HG03342 (cell line): ENCODE measurements around the gene CHD1.
"Not testable (repeated sequence)": the region's sequence is repeated elsewhere in the genome, so short reads cannot be mapped to it uniquely, and the experiment has no call there.

Source experiments
- ATAC-seq: cut with Tn5 transposase; IDR thresholded peaks from one replicate; pipeline ENCODE4 v1.9.1; 2021; ENCODE audit warnings: mild to moderate bottlenecking, moderate library complexity; ENCODE audit not compliant: unreplicated experiment

Gene CHD1

DNA sequence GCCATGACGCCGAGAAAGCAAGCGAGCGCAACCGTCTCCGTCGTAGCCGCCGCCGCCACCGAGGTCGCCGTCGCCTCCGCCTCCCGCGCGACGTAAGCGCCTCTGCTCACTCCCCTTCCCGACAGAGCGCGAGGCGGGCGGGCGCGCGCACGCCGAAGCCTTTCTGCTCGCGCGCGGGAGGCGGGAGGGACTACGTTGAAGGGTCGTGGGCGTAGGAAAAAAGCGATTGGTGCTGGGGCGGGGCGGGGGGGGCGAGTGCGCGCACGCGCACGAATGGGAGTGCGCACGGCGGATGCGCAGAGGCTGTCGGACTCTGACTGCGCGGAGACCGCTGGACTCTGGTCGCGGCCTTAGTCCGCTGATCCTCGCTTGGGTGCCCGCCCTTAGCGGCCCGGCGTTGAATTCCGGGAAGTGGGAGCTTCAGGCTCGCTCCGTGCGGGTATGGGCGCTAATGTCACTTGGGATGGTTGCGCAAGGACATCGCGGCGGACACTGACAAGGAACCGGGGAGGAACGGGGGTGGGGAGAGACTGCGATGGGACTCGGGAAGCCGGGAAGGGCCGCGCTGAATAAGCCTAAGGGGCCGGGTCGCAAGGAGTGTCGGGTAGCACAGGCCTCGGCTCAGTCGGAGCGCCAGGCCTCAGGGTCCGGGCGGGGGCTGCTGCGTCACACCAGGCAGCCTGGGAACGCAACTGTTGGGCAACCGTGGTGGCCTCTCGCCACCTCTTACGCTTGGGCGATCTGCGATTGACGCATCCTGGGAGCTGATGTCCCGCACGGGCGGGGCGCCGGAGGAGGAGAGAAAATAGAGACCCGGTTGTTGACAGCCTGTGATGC, at the start of gene CHD1:
TSS of gene CHD1 (minus strand) at position 135 of the 837 bp plus-strand sequence. CDS start 2,621 bp downstream, outside the sequence.
- ATAC-seq, result peak; percentile 60

DNA sequence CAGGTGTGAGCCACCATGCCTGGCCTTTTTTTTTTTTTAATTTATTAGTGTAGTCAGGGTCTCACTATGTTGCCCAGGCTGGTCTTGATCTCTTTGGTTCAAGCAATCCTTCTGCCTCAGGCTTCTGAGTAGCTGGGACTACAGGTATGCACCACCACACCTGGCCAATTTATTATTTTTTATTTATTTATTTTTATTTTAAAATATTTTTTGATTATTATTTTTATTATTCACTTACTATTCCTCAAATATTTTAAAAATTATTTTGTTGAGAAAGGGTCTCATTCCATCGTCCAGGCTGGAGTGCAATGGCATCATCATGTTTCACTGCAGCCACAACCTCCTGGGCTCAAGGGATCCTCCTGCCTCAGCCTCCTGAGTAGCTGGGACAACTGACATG, 49.7 kb upstream of the CHD1 start:
- no peak for ATAC-seq

DNA sequence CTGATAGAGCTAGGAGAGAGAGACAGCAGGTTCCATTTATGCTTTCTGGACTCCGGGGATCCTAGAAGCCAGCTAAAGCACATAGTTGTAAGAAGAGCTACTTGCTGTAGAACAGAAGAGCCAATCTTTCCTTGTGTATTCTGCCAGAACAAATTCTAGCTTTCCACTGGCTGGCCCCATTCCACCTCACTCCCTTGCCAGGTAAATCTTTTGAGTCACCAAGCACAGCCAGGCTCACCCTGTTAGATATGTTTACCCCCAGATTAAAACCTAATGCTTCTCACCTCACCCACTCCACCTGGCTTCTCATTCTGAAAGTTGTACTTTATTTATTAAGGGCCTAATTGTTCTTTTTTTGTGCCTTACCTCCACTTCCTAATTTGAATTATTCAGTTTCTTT, 48.9 kb upstream of the CHD1 start:
- no peak for ATAC-seq

DNA sequence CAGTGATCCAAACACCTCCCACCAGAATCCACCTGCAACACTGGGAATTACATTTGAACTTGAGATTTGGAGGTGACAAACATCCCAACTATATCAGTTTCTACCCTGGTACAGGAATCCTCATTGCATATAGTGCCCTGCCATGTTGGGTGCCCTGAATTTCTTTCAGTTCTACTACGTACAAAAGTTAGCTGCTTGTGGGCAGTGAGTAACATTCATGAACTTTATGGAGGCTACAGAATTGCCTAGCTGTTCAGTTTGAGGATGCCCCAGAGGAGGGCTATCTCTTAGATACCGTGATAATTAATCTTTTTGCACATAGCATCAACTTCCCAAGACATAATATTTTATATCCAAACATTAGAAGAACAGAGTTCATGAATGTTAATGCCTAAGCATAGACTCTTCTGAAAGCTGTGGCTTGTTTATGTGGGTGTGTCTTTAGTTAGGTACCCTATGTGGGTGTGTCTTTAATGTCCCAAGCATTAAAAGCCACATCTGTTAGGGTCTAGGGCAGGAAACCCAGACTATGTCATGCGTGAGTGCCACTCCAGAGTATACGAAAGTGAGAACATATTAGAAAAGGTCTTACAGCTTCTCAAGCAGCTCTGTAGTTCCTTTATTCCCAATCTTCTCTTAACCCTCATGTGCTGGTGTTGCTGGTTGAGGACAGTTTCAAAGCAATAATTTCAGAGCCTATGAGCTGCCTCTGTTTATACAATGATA, 47.0 kb upstream of the CHD1 start:
- peak; percentile 81 for ATAC-seq

GRCh38 chr5:98975223-98975622, 46.4 kb upstream of the CHD1 start:
- no peak for ATAC-seq

GRCh38 chr5:98969400-98969799, 40.6 kb upstream of the CHD1 start:
- ATAC-seq, result no peak

DNA sequence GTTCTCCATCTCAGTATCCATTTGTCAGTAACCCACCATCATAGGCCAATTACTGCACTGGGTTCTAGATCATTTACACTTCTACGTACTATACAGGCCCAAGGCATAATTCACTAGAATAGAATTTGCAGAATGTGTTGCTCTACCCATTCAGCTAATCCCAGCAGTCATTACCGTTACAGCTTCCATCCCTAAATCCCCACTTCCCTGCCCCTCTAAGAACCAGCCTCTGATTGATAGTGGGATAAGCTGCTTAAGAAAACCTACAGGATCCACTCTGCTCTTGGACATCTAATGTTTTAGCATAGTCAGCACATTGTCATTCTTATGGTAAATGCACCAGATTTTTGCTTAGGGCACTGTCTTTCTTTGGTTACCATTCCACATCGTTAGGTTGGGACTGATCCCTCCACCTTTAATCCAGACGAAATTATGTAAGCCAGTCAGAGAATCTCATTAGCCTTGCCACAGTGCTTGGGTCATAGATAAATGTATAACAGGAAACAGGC, 39.3 kb upstream of the CHD1 start:
- no peak for ATAC-seq

DNA sequence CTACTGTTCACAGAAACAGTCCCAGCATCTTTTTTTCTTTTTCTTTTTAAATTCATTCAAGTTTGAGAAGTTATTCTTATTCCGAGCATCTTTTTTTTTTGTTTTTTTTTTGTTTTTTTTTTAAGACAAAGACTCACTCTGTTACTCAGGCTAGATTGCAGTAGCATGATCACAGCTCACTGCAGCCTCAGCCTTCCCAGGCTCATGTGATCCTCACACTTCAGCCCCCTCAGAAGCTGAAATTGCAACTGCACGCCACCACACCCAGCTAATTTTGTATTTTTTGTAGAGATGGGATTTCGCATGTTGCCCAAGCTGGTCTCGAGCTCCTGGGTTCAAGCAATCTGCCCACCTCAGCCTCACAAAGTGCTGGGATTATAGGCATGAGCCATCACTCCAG, 36.4 kb upstream of the CHD1 start:
- ATAC-seq, result no peak

DNA sequence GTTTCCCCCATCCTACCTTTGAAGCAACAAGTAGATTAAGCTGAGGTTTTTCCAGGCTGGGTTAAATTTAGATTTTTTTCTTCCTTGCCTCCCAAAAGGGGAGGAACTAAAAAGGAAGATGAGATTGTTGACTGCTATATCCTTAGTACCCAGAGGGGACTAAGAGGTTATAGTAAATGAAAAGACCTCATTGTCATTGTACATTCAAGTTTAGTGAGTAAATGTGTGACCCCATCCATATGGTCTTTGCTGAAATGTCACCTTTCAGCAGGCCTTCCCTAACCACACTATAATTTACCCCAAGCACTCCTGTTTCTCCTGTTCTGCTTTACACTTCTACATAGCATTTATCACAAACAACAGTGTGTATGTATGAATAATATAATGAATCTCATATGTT, 35.8 kb upstream of the CHD1 start:
- no peak for ATAC-seq

- no peak for ATAC-seq
Measured at GRCh38 chr5:98963019-98963418, 34.2 kb upstream of the CHD1 start.

GRCh38 chr5:98962587-98962986, 33.8 kb upstream of the CHD1 start:
- no peak for ATAC-seq

DNA sequence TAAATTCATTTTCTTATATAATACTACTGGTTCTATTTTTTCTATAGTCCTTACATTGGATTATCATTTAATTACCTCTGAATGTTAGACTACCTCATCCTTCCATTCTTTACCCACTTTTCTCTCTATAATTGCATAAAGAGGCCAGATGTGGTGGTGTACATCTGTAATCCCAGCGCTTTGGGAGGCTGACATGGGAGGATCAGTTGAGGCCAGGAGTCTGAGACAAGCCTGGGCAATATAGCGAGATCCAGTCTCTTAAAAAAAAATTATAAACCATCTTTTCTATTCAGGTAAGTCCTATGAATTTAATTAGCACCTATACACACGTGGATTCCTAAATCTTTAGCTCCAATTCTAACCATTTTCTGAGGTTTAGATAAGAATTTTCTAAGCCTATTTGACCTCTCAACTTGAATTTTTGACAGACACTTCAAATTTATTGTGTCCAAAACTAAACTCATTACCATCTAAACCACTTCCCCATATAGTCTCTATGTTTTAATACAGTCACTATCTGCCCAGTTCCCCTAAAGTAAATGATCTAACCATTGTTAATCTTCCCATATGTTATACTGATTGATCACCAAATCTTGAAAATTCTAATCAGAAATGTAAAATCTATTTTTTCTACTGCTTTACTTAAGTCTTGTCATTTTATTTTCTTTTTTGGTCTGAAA, 33.0 kb upstream of the CHD1 start:
- no peak for ATAC-seq

DNA sequence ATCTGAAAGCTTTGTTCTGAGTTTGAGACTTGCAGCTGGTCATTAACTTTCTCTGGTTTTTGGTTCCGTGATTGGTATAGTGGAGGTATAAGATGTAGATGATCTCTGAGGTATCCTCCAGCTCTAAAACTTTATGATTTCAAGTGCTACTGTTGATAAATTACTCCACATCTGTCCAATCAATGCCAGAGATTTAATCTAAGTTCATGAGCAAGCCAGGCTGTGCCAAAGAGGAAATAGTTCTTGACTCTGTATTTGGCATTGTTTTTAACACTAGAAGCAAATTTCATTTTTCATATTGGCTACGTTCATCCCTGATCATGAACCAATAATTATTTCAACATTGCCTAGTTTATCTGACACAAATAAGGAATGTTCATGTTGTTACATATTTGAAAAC, 28.5 kb upstream of the CHD1 start:
- no peak for ATAC-seq

DNA sequence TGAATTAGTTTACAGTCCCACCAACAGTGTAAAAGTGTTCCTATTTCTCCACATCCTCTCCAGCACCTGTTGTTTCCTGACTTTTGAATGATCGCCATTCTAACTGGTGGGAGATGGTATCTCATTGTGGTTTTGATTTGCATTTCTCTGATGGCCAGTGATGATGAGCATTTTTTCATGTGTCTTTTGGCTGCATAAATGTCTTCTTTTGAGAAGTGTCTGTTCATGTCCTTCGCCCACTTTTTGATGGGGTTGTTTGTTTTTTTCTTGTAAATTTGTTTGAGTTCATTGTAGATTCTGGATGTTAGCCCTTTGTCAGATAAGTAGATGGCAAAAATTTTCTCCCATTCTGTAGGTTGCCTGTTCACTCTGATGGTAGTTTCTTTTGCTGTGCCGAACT, 27.1 kb upstream of the CHD1 start:
- not testable (repeated sequence) for ATAC-seq

DNA sequence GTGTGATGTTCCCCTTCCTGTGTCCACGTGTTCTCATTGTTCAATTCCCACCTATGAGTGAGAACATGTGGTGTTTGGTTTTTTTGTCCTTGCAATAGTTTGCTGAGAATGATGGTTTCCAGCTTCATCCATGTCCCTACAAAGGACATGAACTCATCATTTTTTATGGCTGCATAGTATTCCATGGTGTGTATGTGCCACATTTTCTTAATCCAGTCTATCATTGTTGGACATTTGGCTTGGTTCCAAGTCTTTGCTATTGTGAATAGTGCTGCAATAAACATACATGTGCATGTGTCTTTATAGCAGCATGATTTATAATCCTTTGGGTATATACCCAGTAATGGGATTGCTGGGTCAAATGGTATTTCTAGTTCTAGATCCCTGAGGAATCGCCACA, 26.7 kb upstream of the CHD1 start:
- not testable (repeated sequence) for ATAC-seq

DNA sequence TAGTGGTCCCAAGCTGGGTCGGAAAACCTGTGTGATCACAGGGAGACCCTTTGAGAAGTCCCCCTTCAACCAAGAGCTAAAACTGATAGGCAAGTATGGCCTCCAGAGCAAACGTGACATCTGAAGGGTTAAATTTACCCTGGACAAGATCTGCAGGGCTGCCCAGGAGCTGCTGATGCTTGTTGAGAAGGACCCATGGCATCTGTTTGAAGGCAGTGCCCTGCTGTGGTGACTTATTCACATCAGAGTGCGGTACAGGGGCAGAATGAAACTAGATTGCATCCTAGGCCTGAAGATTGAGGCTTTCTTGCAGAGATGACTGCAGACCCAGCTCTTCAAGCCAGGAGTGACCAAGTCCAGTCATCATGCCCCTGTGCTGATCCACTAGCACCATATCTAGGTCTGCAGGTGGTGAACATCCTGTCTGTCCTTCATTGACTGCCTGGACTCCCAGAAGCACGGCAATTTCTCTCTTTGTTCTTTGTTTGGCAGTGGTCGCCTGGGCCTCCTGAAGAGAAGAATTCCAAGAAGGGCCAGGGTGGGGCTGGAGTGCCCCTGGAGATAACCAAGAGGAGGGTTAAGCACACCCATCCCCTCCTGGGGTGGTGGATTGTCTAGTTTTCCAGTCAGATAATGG, 25.7 kb upstream of the CHD1 start:
- ATAC-seq, result no peak

DNA sequence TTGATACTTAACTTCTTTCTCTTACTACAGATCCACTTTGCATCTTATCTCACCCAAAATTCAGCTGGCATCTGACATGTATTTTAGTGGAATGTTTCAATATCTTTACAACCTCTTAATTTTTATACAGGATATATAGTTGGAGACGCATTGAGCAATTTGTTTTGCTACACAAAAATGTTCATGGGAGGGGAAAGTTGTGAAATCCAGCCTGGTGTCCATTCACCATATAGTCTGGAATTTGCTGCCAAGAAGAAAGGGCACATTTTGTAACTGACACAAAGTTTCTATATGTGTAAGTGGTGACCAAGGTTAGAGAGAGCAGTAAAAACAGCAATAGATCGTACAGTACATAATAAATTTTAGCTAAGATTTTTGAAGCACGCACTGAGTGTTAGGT, 14.0 kb upstream of the CHD1 start:
- ATAC-seq, result no peak

- ATAC-seq, result no peak
Measured at GRCh38 chr5:98941131-98941883, 12.5 kb upstream of the CHD1 start.

DNA sequence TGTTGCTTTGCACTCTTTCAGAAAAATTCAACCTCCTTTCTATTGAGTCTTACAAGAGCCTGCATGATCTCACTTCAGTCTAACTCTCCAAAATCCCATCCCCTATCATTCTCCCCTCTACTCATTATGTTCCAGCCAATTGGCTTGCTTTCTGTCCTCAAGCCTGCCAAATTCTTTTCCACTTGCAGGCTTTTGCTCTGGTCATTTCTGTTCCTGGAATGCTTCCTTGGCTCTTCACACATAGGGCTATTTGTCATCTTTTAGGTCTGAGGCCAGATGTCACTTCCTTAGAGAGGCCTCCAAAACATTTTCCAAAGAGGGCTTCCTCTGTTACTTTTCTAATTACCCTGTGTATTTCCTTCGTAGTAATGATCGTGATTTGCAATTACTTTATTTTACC, 11.8 kb upstream of the CHD1 start:
- no peak for ATAC-seq

- ATAC-seq, result no peak
Measured at GRCh38 chr5:98938464-98938863, 9.7 kb upstream of the CHD1 start.
